ENCODE data around the gene ASIC4. TPM values are rescaled to one million over a fixed set of nuclear protein-coding genes. Genes with fewer than 3 reads are reported as not detected.

Gene ASIC4
- total and polyA plus RNA-seq, 9 of the 15 experiments (the other 6 are each of a cell fraction or from before 2014, with no cell fraction given): 0.07 to 19.2 (median 4.8) TPM

GRCh38 chr2:219559156-219559915 is 45.1 kb downstream of the ASIC4 start:
- in situ Hi-C loops (cut with MboI): no loop called here
- ATAC-seq: no peak
- TF ChIP-seq ZSCAN29 (IDR thresholded peaks at IDR 0.05): no peak
- TF ChIP-seq BRF2 (IDR thresholded peaks at IDR 0.05; ENCODE audit: borderline replicate concordance, insufficient read depth, insufficient read length): no peak
- TF ChIP-seq THRB (CRISPR knock-in tag; conservative IDR thresholded peaks at IDR 0.05): no peak
- no peak for TF ChIP-seq PHF8 (IDR thresholded peaks at IDR 0.05; ENCODE audit: borderline replicate concordance, low read length)
- no peak for TF ChIP-seq ZMIZ1 (IDR thresholded peaks at IDR 0.05; ENCODE audit: low read depth in 2 of 2, low read length in 2 of 2)
- TF ChIP-seq SMAD4 (CRISPR knock-in tag; conservative IDR thresholded peaks at IDR 0.05): no peak
- no peak for TF ChIP-seq ZNF280A (IDR thresholded peaks at IDR 0.05; ENCODE audit: low read depth, partially characterized antibody)
- no peak for TF ChIP-seq NFXL1 (CRISPR knock-in tag; IDR thresholded peaks at IDR 0.05)
- TF ChIP-seq LEF1 (IDR thresholded peaks at IDR 0.05): no peak
- TF ChIP-seq CGGBP1 (CRISPR knock-in tag; IDR thresholded peaks at IDR 0.05): no peak
- no peak for TF ChIP-seq RFX5 (IDR thresholded peaks at IDR 0.05; ENCODE audit: low read depth, low read length)
- no peak for TF ChIP-seq U2AF2 (optimal IDR thresholded peaks at IDR 0.05; ENCODE audit: low read depth, low read length)
- TF ChIP-seq ZNF57 (CRISPR knock-in tag; IDR thresholded peaks at IDR 0.05): no peak
- TF ChIP-seq ZNF41 (CRISPR knock-in tag; conservative IDR thresholded peaks at IDR 0.05): no peak

More at GRCh38 chr2:219559156-219559915, 45.1 kb downstream of the ASIC4 start:
- Histone ChIP-seq H3K4me2 (ENCODE audit: insufficient read depth, low read length) (no peak overlapping the region), H3K9ac (ENCODE audit: insufficient read depth in 1 of 2, low read depth in 2 of 2, low read length in 2 of 2) (no peak overlapping the region; a peak in 1 of 4 replicates), H3K4me1 (replicated peaks in 1 of 2; ENCODE audit: control insufficient read depth in 2 of 2, insufficient read depth in 2 of 2, low read length in 2 of 2) (peaks cover 2 to 47% of the 10 kb centered on the region in 2 experiments; a peak in 2 of 5 replicates), H3K9me1 (ENCODE audit: control insufficient read depth, insufficient read depth, low read length) (no peaks in the 10 kb centered on the region), H3K27me3 (ENCODE audit: control insufficient read depth in 2 of 2, insufficient read depth in 2 of 2, low read length in 2 of 2) (peaks cover 0 to 8% of the 10 kb centered on the region in 2 experiments; a peak in 3 of 5 replicates), H3K36me3 (ENCODE audit: control insufficient read depth, insufficient read depth, low read length) (no peaks in the 10 kb centered on the region), H3K79me2 (ENCODE audit: control insufficient read depth, insufficient read depth, low read length) (no peaks in the 10 kb centered on the region), H3K27ac (ENCODE audit: extremely low read depth, low read depth, low read length) (no peak overlapping the region), H2AFZ (ENCODE audit: low read depth, low read length) (no peak overlapping the region), H4K20me1 (replicated peaks; ENCODE audit: control insufficient read depth, insufficient read depth, low read length) (no peaks in the 10 kb centered on the region), H3K9me3 (replicated peaks; ENCODE audit: control insufficient read depth, insufficient read depth, low read depth, low read length) (no peaks in the 10 kb centered on the region), H3K4me3 (no peak overlapping the region)
- POLR2A ChIA-PET: interaction anchor here (0.6 to 1.0 kb wide), 3 partner anchors 11 to 69 kb away, joined by 3 to 5 read pairs (median 3); partner anchors contain the start of gene OBSL1
- intact Hi-C loops (cut with micrococcal nuclease): no loop called here
- WGBS (ENCODE audit: insufficient coverage, low coverage, missing lambda C conversion rate): 34% methylated on average over 9 of the region's 20 CpGs
- no TSS peak for BruUV-seq (replicated peaks)
- CTCF ChIA-PET (ENCODE audit: low intra/inter-chr PET ratio): no interaction called here
- DNase-seq (ENCODE audit: extremely low read depth in 1 of 4, low spot score in 3 of 4) (no peak), FAIRE-seq (no peak)

All from K562 (cell line).